Ovary (tissue), 3 donors: Measurements from ENCODE around the gene PPP2R2C.

Experiments used
- EP300 ChIP-seq: sonication (generic); formaldehyde crosslinking; IDR thresholded peaks from one replicate; pipeline ENCODE4 v1.6.1; 2017; ENCODE audit warnings: antibody characterized with exemption
- POLR2A ChIP-seq: fragments of 450-650 bp; IDR thresholded peaks from one replicate; pipeline ENCODE4 v1.6.1; 2017; ENCODE audit warnings: antibody characterized with exemption, mild to moderate bottlenecking, moderate library complexity
- TF ChIP-seq, protein P1 (sequence below), 3 donors: fragments of 450-650 bp in 2 of 3; fragments of 200-600 bp in 1 of 3; IDR thresholded peaks; one replicate each; pipeline versions ENCODE4 v1.5.1 to v1.8.0; 2016 to 2022; ENCODE audit warnings: antibody characterized with exemption in 3 of 3, mild to moderate bottlenecking in 1 of 3
- donor health status: DM: no; HTN: no; CAD: no.

- TF ChIP-seq, protein P1, sequence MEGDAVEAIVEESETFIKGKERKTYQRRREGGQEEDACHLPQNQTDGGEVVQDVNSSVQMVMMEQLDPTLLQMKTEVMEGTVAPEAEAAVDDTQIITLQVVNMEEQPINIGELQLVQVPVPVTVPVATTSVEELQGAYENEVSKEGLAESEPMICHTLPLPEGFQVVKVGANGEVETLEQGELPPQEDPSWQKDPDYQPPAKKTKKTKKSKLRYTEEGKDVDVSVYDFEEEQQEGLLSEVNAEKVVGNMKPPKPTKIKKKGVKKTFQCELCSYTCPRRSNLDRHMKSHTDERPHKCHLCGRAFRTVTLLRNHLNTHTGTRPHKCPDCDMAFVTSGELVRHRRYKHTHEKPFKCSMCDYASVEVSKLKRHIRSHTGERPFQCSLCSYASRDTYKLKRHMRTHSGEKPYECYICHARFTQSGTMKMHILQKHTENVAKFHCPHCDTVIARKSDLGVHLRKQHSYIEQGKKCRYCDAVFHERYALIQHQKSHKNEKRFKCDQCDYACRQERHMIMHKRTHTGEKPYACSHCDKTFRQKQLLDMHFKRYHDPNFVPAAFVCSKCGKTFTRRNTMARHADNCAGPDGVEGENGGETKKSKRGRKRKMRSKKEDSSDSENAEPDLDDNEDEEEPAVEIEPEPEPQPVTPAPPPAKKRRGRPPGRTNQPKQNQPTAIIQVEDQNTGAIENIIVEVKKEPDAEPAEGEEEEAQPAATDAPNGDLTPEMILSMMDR (IDR thresholded peaks at IDR 0.05): no peak
- TF ChIP-seq EP300: no peak
- no peak for TF ChIP-seq POLR2A
Observed at GRCh38 chr4:6403400-6403685, 69.1 kb downstream of the PPP2R2C start.
